IMR-90 (cell line): ENCODE data around the gene HECW1. TPM values are rescaled to one million over a fixed set of nuclear protein-coding genes. Genes with fewer than 3 reads are reported as not detected.

Experiments used
- ATAC-seq: fragments of 200-7000 bp; cut with Tn5 transposase; 2 replicates; pipeline ENCODE4 v1.9.1; 2020; ENCODE audit warnings: low read depth, mild to moderate bottlenecking, moderate library complexity
- BruUV-seq: library from RNA; stranded (reverse); fragments of 400-500 nt; replicated peaks from 2 replicates; lab custom pipeline; 2021; lab: Mats Ljungman, UMichigan
- CTCF ChIA-PET: fragments of 300-600 bp; formaldehyde crosslinking; extraction: SDS; loops from one replicate; lab custom pipeline; 2021; ENCODE audit warnings: antibody characterized with exemption; lab: Yijun Ruan, JAX
- POLR2A ChIA-PET: fragments of 300-600 bp; sonication (Branson Sonifier 250); formaldehyde crosslinking; loops from one replicate; lab custom pipeline; 2022; ENCODE audit warnings: antibody characterized with exemption; ENCODE audit not compliant: unreplicated experiment; lab: Charles Lee
- DNase-seq: peaks from one replicate; pipeline ENCODE4 v3.0.0; 2013
- H2AFZ ChIP-seq: replicated peaks from 2 replicates; pipeline ENCODE3; 2013; ENCODE audit warnings: low read length, mild to moderate bottlenecking; ENCODE audit not compliant: poor library complexity
- H2AK5ac ChIP-seq: 2 replicates; pipeline ENCODE4 v1.6.1; 2013; ENCODE audit warnings: low read depth, low read length, inconsistent platforms
- H2AK9ac ChIP-seq: replicated peaks from 2 replicates; pipeline ENCODE3; 2013; ENCODE audit warnings: mild to moderate bottlenecking, low read depth, low read length, moderate library complexity; ENCODE audit not compliant: poor library complexity
- H2BK120ac ChIP-seq: 2 replicates; pipeline ENCODE4 v1.6.1; 2013; ENCODE audit warnings: low read depth, low read length, inconsistent platforms
- H2BK15ac ChIP-seq: 3 replicates; pipeline ENCODE4 v1.6.1; 2013; ENCODE audit warnings: low read depth, low read length, inconsistent platforms
- H2BK20ac ChIP-seq: 2 replicates; pipeline ENCODE4 v1.6.1; 2013; ENCODE audit warnings: low read depth, mild to moderate bottlenecking, inconsistent platforms, low read length, moderate library complexity
- H2BK5ac ChIP-seq: 2 replicates; pipeline ENCODE4 v1.6.1; 2013; ENCODE audit warnings: mild to moderate bottlenecking, low read depth, low read length, inconsistent platforms; ENCODE audit not compliant: poor library complexity, severe bottlenecking
- H3K14ac ChIP-seq: replicated peaks from 2 replicates; pipeline ENCODE4 v1.6.1; 2013; ENCODE audit warnings: low read depth, low read length, inconsistent platforms
- H3K18ac ChIP-seq: 2 replicates; pipeline ENCODE4 v1.6.1; 2013; ENCODE audit warnings: low read depth, low read length, control low read depth
- H3K23ac ChIP-seq: 2 replicates; pipeline ENCODE4 v1.6.1; 2013; ENCODE audit warnings: low read depth, low read length, inconsistent platforms
- H3K27ac ChIP-seq: 2 replicates; pipeline ENCODE4 v1.5.1; 2013; ENCODE audit warnings: mild to moderate bottlenecking, control low read depth, low read length; ENCODE audit not compliant: insufficient read depth
- H3K27me3 ChIP-seq: 2 replicates; pipeline ENCODE4 v1.6.1; 2013; ENCODE audit warnings: low read length; ENCODE audit not compliant: control insufficient read depth, insufficient read depth
- H3K36me3 ChIP-seq: 2 replicates; pipeline ENCODE4 v1.6.1; 2013; ENCODE audit warnings: low read length, mixed read lengths; ENCODE audit not compliant: control insufficient read depth, insufficient read depth
- H3K4ac ChIP-seq: 2 replicates; pipeline ENCODE4 v1.6.1; 2013; ENCODE audit warnings: low read depth, low read length, inconsistent platforms
- H3K4me1 ChIP-seq: 2 replicates; pipeline ENCODE4 v1.6.1; 2013; ENCODE audit warnings: low read length, mixed read lengths; ENCODE audit not compliant: control insufficient read depth, insufficient read depth
- H3K4me2 ChIP-seq: 2 replicates; pipeline ENCODE4 v1.6.1; 2013; ENCODE audit warnings: low read depth, mild to moderate bottlenecking, control low read depth, low read length, moderate library complexity
- H3K4me3 ChIP-seq: 2 replicates; pipeline ENCODE4 v1.5.1; 2013; ENCODE audit warnings: low read depth, mild to moderate bottlenecking, control low read depth, low read length, moderate library complexity; ENCODE audit not compliant: insufficient read depth
- H3K56ac ChIP-seq: 2 replicates; pipeline ENCODE4 v1.6.1; 2013; ENCODE audit warnings: low read length, inconsistent platforms; ENCODE audit not compliant: insufficient read depth; ENCODE audit errors: extremely low read depth
- H3K79me1 ChIP-seq, 2 experiments: 2 replicates each; pipeline ENCODE4 v1.6.1; 2013; ENCODE audit warnings: low read length in 2 of 2, inconsistent platforms in 1 of 2, low read depth in 1 of 2
- H3K9ac ChIP-seq: 2 replicates; pipeline ENCODE4 v1.6.1; 2013; ENCODE audit warnings: low read depth, low read length, control low read depth
- H3K9me1 ChIP-seq: 2 replicates; pipeline ENCODE4 v1.6.1; 2013; ENCODE audit warnings: low read length, inconsistent platforms; ENCODE audit not compliant: insufficient read depth
- H3K9me3 ChIP-seq: 2 replicates; pipeline ENCODE4 v1.6.1; 2013; ENCODE audit warnings: low read length; ENCODE audit not compliant: control insufficient read depth, insufficient read depth
- H4K20me1 ChIP-seq: 2 replicates; pipeline ENCODE4 v1.6.1; 2013; ENCODE audit warnings: low read length, inconsistent platforms; ENCODE audit not compliant: insufficient read depth
- H4K5ac ChIP-seq: 2 replicates; pipeline ENCODE4 v1.6.1; 2013; ENCODE audit warnings: mild to moderate bottlenecking, low read depth, low read length, control low read depth
- H4K8ac ChIP-seq, 2 experiments: 2 replicates each; pipeline ENCODE4 v1.6.1; 2013; ENCODE audit warnings: low read depth in 2 of 2, low read length in 2 of 2, control low read depth in 1 of 2, inconsistent platforms in 1 of 2
- H4K91ac ChIP-seq: 2 replicates; pipeline ENCODE4 v1.6.1; 2013; ENCODE audit warnings: low read depth, low read length, inconsistent platforms; ENCODE audit not compliant: insufficient read depth
- BHLHE40 ChIP-seq: fragments of 150-350 bp; IDR thresholded peaks from 2 replicates; pipeline ENCODE4 v1.6.1; 2016; ENCODE audit warnings: mild to moderate bottlenecking, low read depth, low read length
- CEBPB ChIP-seq: IDR thresholded peaks from 2 replicates; pipeline ENCODE4 v1.6.1; 2012; ENCODE audit warnings: low read depth, low read length, improper control_type of control experiment
- CHD1 ChIP-seq: IDR thresholded peaks from 2 replicates; pipeline ENCODE4 v1.6.1; 2012; ENCODE audit warnings: low read depth, low read length, improper control_type of control experiment
- CTCF ChIP-seq: conservative IDR thresholded peaks from 2 replicates; pipeline ENCODE4 v1.5.1; 2012; ENCODE audit warnings: mild to moderate bottlenecking, low read depth, low read length, improper control_type of control experiment
- ELK1 ChIP-seq: fragments of 150-350 bp; IDR thresholded peaks from 2 replicates; pipeline ENCODE4 v1.6.1; 2016; ENCODE audit warnings: low read depth, mild to moderate bottlenecking, low read length, moderate library complexity, borderline replicate concordance
- FOS ChIP-seq: fragments of 150-350 bp; IDR thresholded peaks from 2 replicates; pipeline ENCODE4 v1.6.1; 2016; ENCODE audit warnings: low read depth, low read length
- MAFK ChIP-seq: IDR thresholded peaks from 2 replicates; pipeline ENCODE4 v1.6.1; 2012; ENCODE audit warnings: low read depth, low read length, improper control_type of control experiment
- MAZ ChIP-seq: IDR thresholded peaks from 2 replicates; pipeline ENCODE4 v1.6.1; 2012; ENCODE audit warnings: low read depth, mild to moderate bottlenecking, low read length, improper control_type of control experiment, moderate library complexity, borderline replicate concordance
- MXI1 ChIP-seq: IDR thresholded peaks from 2 replicates; pipeline ENCODE4 v1.6.1; 2012; ENCODE audit warnings: low read depth, mild to moderate bottlenecking, low read length, moderate library complexity, borderline replicate concordance
- NFE2L2 ChIP-seq: fragments of 150-350 bp; IDR thresholded peaks from 2 replicates; pipeline ENCODE4 v1.6.1; 2016; ENCODE audit warnings: low read depth, mild to moderate bottlenecking, low read length
- POLR2A ChIP-seq: IDR thresholded peaks from 2 replicates; pipeline ENCODE4 v1.6.1; 2012; ENCODE audit warnings: mild to moderate bottlenecking, low read depth, low read length
- RAD21 ChIP-seq: IDR thresholded peaks from 2 replicates; pipeline ENCODE4 v1.6.1; 2012; ENCODE audit warnings: low read length, improper control_type of control experiment
- RCOR1 ChIP-seq: IDR thresholded peaks from 2 replicates; pipeline ENCODE4 v1.6.1; 2012; ENCODE audit warnings: mild to moderate bottlenecking, low read length, improper control_type of control experiment; ENCODE audit not compliant: insufficient replicate concordance
- RFX5 ChIP-seq: IDR thresholded peaks from 2 replicates; pipeline ENCODE4 v1.8.0; 2012; ENCODE audit warnings: low read depth, mild to moderate bottlenecking, low read length, moderate library complexity
- SMC3 ChIP-seq: fragments of 150-350 bp; IDR thresholded peaks from 2 replicates; pipeline ENCODE4 v1.6.1; 2016; ENCODE audit warnings: low read depth, mild to moderate bottlenecking, antibody characterized with exemption, low read length, moderate library complexity
- USF2 ChIP-seq: fragments of 150-350 bp; IDR thresholded peaks from 2 replicates; pipeline ENCODE4 v1.6.1; 2017; ENCODE audit warnings: mild to moderate bottlenecking, antibody characterized with exemption, low read length, low read depth
- WGBS, 2 experiments: methylation state at CpG; one replicate each; pipeline versions ENCODE4 v1.1.5 to v1.1.7; 2013; ENCODE audit warnings: missing lambda C conversion rate in 2 of 2; ENCODE audit not compliant: insufficient read length in 1 of 2; ENCODE audit errors: extremely low coverage in 2 of 2; 5-methylcytosine and 5-hydroxymethylcytosine counted together
- dilution Hi-C: fragments of 300-500 bp; cut with HindIII; formaldehyde crosslinking; loops from one replicate; pipeline ENCODE4 v1.14.3; 2018; ENCODE audit warnings: low sequenced_read_pairs; ENCODE audit not compliant: unreplicated experiment
- in situ Hi-C: fragments of 300-500 bp; cut with MboI; formaldehyde crosslinking; loops from 3 replicates; pipeline ENCODE4 v1.14.3; 2019; ENCODE audit warnings: low sequenced_read_pairs, inconsistent platforms, mixed read lengths
- intact Hi-C: fragments of 100-400 bp; cut with micrococcal nuclease; formaldehyde crosslinking; loops from 2 replicates; pipeline ENCODE4 v1.10.0; 2022
- polyA plus RNA-seq, 3 experiments: library from polyadenylated mRNA; depleted of rRNA; stranded (reverse); fragments of >200 nt; gene quantifications; 2 replicates each; pipeline ENCODE4 v1.2.3, GENCODE V29; 2012; ENCODE audit warnings: low replicate concordance in 1 of 3
- total RNA-seq: library from RNA; depleted of rRNA; stranded (reverse); fragments of >200 nt; gene quantifications from 2 replicates; pipeline ENCODE4 v1.2.3, GENCODE V29; 2012

The HECW1 gene
- total and polyA plus RNA-seq, 2 of the 4 experiments (the other 2 are of a cell fraction) = 0.56 to 1.3 TPM

DNA sequence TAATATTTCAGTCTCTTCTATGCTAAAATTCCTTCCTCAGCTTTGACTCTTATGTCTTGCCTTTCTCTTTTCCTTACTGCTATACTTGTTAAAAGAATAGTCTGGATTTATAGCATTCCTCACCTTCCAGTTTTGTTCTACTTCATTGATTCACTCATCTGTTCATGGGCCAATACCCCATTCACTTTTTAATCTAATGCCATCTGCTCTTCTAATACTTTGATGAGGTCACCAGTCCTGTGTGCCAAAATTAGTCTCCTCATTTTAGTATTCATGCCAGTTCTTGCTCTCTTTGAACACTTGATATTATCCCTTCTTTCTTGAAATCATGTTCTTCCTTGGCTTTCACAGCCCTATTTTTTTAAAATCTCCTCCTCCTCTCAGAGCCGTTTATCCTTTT, 489.8 kb downstream of the HECW1 start:
- H3K9me1 ChIP-seq = peaks cover 11% of the 10 kb centered on the region
- no peak overlapping the region for H2BK5ac ChIP-seq
- TF ChIP-seq MAFK = no peak
- TF ChIP-seq SMC3 = no peak
- TF ChIP-seq BHLHE40 = no peak
- no peak for TF ChIP-seq CEBPB
- TF ChIP-seq CTCF = no peak
- no peak for TF ChIP-seq NFE2L2
- no peak for TF ChIP-seq RAD21
- no peak for TF ChIP-seq POLR2A
- no peak for TF ChIP-seq CHD1
- TF ChIP-seq USF2 = no peak
- no peak for TF ChIP-seq RFX5
- TF ChIP-seq ELK1 = no peak
- TF ChIP-seq MAZ = no peak
- TF ChIP-seq RCOR1 = no peak
- TF ChIP-seq MXI1 = no peak
- no peak for TF ChIP-seq FOS
- no peak overlapping the region for H3K14ac ChIP-seq
- no peak overlapping the region for H3K4me2 ChIP-seq
- no peaks in the 10 kb centered on the region for H3K9me3 ChIP-seq
- ChIA-PET CTCF (interaction anchor here (0.5 to 1.4 kb wide), 2 partner anchors 20 to 36 kb away, joined by 3 to 5 read pairs; partner anchors contain the start of gene STK17A), POLR2A (no interaction called here)
- intact Hi-C loops (no loop called here), in situ Hi-C loops (no loop called here), dilution Hi-C loops (no loop called here)
- no peak overlapping the region for H2AFZ ChIP-seq
- H3K27ac ChIP-seq = no peak overlapping the region
- no peak overlapping the region for H4K5ac ChIP-seq
- H3K4ac ChIP-seq = no peak overlapping the region
- no peak overlapping the region for H4K91ac ChIP-seq
- H3K4me1 ChIP-seq = no peaks in the 10 kb centered on the region
- H3K4me3 ChIP-seq = no peak overlapping the region
- no peak overlapping the region for H2BK120ac ChIP-seq
- H3K36me3 ChIP-seq = peaks cover 32% of the 10 kb centered on the region
- no peak overlapping the region for H3K18ac ChIP-seq
- no peaks in the 10 kb centered on the region for H3K27me3 ChIP-seq
- no peak overlapping the region for H2BK15ac ChIP-seq
- no peak overlapping the region for H3K23ac ChIP-seq
- H3K9ac ChIP-seq = no peak overlapping the region
- H2BK20ac ChIP-seq = no peak overlapping the region
- H4K20me1 ChIP-seq = peaks cover 38% of the 10 kb centered on the region
- H3K56ac ChIP-seq = no peak overlapping the region
- no CpG with 5 or more reads among the region's 1 CpG for WGBS, 2 experiments
- no peak overlapping the region for H2AK9ac ChIP-seq
- peaks cover 22 to 51% of the 10 kb centered on the region in 2 experiments for H3K79me1 ChIP-seq
- H2AK5ac ChIP-seq = no peak overlapping the region
- DNase-seq (no peak), ATAC-seq (no peak)
- no peak overlapping the region for H4K8ac ChIP-seq
- BruUV-seq = no TSS peak
